Breast epithelium (tissue), 3 donors: ENCODE measurements around the gene TTC39A.

Experiments
- POLR2A ChIP-seq: fragments of 450-650 bp; IDR thresholded peaks from one replicate; pipeline ENCODE4 v1.6.1; 2016; ENCODE audit warnings: antibody characterized with exemption, mild to moderate bottlenecking, moderate library complexity
- TF ChIP-seq, protein P1 (sequence below), 3 donors: fragments of 450-650 bp; IDR thresholded peaks; one replicate each; pipeline ENCODE4 v1.5.1; 2016 to 2017; ENCODE audit warnings: antibody characterized with exemption in 3 of 3, mild to moderate bottlenecking in 3 of 3, moderate library complexity in 3 of 3

DNA sequence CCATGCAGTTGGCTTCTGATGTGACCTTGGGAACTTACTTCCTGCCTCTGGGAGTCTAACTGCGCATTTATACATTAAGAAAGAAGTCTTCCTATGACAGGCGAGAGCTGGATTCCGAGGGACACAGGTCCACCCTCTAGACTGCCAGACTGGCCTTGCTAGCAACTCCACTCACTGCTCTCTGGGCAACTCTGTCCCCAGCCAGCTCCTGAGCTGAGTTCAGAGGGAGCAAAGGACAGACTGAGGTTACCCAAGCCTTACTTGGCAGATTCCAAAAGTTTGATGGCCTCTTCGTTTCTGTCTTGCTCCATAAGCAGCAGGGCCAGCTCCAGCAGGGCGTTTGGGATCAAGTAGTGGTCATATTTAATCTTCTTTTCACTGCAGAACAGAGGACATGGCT is 41.8 kb downstream of the TTC39A start:
- TF ChIP-seq, protein P1, sequence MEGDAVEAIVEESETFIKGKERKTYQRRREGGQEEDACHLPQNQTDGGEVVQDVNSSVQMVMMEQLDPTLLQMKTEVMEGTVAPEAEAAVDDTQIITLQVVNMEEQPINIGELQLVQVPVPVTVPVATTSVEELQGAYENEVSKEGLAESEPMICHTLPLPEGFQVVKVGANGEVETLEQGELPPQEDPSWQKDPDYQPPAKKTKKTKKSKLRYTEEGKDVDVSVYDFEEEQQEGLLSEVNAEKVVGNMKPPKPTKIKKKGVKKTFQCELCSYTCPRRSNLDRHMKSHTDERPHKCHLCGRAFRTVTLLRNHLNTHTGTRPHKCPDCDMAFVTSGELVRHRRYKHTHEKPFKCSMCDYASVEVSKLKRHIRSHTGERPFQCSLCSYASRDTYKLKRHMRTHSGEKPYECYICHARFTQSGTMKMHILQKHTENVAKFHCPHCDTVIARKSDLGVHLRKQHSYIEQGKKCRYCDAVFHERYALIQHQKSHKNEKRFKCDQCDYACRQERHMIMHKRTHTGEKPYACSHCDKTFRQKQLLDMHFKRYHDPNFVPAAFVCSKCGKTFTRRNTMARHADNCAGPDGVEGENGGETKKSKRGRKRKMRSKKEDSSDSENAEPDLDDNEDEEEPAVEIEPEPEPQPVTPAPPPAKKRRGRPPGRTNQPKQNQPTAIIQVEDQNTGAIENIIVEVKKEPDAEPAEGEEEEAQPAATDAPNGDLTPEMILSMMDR (IDR thresholded peaks at IDR 0.05), result no peak
- TF ChIP-seq POLR2A, result no peak
